GM18907 (cell line): ENCODE data around the gene TNFAIP8.
A peak's percentile ranks its signal among the peaks of the same experiment; 100 is the strongest.

Experiments used
- ATAC-seq: cut with Tn5 transposase; IDR thresholded peaks from one replicate; pipeline ENCODE4 v1.9.1; 2021; ENCODE audit warnings: mild to moderate bottlenecking, moderate library complexity; ENCODE audit not compliant: unreplicated experiment

TNFAIP8 gene

DNA sequence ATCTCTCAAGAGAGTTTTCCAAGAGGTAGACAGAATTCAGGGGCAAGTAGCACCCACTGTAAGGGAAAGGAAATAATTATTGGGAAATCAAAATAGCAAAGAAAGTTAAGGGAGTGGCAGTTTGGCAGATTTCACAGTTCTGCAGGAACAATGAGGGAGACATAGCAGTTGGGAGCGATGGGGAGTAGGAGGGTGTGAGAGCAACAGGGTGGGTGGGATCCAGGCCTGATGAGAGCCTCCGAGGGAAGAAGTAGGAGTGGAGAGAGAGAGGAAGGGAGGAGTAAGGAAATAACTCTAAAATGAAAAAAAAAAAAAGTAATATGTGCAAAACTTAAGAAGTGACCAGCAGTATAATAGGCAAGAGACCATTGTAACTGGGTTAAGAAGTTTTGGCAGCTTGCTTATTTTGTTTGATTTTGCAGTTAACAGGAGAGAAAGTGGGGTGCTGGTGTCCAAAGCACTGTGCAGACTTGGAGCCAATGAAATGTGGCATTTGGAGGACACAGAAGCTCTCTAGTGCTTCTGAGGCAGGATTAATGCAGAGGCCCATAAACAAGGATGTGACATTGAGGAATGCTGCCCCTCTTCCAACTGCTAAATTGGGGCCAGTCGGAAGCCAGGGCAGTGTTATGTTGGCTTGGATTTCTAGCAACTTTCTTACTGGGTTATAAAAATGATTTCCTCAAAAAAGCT lies 10.2 kb downstream of the TNFAIP8 start:
- no peak for ATAC-seq

DNA sequence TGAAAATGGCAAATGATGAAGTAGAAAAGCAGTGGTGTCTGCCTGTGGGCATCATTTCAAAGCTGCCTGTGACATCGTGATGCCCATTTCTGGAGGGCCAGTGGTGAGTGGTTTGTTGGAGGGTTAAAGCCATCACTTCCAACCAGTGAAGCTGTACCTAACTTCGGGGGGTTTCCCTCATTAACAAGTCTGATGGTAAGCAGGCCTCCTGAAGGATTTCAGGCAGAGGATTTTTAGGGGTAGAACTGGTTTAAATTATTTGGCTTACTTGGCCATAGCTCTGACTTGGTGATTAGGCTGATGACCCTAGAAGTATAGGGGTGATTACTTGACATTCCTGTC lies 10.7 kb downstream of the TNFAIP8 start:
- peak; percentile 40 for ATAC-seq

DNA sequence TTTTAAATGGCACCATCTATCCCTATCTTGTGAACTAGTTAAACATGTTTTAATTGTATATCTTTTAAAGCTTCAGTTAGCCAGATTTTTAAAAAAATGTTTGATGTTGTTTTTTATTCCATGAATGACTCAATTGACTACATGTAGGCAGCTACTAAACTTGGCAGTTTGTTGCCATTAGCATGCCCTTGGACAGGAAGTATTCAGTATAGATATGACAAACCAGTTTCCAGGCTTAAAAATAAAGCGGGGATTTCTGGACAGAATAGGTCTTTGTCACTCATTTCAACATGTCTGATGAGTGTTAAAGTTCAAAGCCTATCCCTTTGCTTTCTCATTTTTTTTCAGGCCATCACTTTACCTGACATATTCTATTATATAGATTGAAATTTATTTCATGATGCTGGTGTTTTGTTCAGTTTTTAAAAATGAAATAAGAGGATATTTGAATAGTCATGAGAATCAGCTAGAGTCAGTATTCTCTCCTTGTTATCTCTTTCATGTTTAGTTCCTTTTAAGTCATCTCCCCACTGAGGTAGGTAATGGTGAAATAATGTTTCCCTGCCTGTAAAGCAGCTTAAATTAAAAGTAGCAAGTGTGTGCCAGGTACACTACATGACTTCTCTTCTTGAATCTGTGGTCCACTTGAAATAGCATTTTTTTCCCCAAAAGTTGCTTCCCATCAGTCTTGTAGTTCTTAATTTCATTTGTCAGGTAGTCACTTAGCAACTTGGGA lies 11.9 kb downstream of the TNFAIP8 start:
- peak; percentile 83 for ATAC-seq

DNA sequence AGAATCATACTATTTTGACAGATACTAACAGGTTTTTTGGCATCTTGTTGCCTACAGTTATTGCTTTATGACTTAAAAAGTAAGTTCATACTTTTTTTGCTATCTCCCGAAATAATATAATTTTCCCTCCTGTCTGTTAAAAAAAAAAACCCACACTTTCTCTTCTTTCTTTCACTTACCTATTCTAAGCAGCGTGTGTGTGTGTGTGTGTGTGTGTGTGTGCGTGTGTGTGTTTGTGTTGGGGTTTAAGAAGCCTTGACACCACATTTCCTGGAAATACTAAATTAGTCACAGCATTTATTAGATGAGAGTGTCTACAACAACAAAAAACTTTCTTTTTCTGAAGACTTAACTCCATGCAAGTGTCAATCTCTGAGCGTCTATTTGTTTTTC lies 12.4 kb downstream of the TNFAIP8 start:
- ATAC-seq: no peak

DNA sequence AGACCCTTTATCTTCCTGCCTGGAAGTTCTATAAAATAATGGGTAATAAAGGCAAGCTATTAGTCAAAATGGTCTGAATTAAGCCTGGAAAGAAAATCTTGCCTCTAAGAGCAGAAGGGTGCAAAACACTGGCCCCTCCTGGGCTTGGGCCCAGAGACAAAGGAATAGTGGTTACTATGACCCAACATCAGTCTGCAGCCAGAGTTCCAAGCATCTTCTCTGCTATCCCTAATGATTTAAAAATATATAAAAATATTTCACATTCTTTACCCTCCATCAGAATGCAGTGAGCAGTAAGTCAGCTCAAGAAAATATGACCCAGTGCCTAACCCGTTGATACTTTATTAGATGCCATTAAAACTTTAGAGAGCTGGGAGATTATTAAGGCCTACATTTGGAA lies 14.7 kb downstream of the TNFAIP8 start:
- ATAC-seq: no peak

DNA sequence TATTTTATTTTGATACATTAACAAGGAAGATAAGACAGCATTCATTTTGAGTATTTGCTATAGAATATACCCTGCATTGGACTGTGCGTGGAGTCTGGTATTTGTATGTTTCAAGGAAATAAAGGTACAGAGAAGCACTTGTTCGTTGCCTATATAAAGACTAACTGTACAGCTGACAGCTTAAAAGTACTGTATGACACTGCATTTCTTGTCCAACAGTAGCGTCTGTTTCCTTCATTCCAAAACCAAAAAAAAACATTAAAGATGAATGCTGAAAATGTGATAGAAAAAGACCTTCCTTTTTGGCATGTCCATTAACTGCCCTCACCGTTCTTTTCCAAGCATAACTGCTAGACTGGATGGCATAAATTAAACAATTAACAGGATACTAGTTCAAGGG lies 15.3 kb downstream of the TNFAIP8 start:
- ATAC-seq: no peak

DNA sequence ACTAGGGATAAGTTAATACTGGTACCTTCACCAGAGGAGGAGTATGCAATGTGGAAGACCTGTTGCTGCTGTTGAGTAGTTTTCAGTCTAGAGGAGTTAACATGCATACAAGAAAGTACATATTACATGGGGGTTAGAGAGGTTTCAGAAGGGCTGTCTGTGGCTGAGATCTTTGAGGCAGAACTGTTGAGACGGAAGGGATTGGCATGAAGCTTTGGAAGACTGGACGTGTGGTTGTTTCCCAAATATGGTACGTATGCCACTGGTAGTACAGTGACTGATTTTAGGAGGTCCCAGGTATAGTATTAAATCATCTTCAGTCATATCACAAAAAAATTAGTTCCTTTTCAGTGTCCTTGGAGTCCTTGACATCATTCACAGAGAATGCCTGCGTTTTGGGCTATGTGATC lies 17.6 kb downstream of the TNFAIP8 start:
- ATAC-seq: peak; percentile 81

DNA sequence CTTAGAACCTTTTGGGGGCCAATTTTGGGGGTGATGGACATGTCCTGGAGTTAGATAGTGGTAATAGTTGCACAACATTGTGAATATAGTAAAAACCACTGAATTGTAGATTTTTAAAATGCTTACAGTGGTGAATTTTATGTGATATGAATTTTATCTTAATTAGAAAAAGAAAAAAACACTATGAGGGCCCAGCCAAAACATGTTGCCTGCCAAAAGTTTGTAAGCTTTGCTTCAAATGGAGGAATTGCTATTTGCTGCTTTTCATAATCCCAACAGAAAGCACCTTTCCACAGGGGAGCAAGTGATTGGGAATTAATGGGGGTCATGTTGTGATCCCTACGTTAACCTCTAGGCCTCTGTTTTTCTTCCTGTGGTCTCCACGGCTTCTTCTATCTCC lies 19.1 kb downstream of the TNFAIP8 start:
- ATAC-seq: no peak

DNA sequence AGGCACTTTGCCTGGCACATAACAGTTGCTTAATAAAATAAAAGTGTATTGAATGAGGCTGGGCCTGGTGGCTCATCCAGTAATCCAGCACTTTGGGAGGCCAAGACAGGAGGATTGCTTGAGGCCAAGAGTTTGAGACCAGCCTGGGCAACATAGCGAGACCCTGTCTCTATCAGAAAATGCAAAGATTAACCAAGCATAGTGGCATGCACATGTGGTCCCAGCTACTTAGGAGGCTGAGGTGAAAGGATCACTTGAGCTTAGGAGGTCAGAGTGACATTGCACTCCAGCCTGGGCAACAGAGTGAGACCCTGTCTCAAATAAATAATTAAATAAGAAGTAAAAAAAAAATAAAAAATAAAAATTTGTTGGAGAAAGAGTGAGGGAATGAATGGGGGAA lies 21.2 kb downstream of the TNFAIP8 start:
- no peak for ATAC-seq

DNA sequence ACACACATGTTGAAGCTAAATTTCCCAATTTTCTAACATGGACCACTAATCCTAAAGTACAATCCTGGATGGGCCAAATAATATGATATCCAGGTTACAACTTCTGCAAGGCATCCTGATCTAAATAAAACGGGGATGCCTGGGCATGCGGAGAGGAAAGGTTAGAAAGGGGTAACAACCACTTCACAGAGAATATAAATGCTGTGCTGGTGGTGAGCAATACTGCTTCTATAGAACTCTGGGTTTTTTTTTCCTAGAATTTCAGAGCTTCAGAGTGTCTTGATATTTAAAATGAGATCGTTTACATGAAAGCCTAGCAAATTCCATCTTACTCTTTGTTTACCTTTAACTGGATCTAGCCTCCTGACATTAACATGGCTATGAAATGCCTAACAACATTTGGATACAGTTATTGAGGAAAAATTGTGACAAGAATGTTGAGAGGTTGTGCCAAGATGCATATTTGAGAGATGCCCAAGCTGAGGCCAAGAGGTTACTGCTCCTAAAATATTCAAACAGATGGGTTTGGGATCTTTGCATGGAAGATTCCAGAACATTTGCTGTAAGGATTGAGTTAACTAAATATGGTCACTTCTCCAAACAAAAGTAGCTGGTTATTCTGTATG lies 22.4 kb downstream of the TNFAIP8 start:
- ATAC-seq: no peak

DNA sequence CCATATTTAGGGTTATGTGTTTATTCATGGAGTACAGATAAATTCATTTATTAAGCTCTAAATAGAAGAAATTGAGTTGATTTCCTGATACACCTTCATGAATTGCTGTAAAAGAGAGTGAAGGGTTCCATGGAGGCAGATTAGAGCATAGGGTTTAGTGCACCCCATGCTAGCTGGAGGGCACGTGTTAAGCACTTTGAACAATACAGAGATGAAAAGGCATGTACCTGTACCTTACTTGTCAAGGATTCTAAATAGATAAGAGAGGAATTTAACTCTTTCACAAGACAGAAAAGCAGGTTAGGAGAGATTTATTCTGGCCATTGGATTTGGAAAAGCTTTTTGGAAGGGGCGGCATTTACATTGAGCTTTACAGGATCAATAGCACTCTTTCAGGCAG lies 23.3 kb downstream of the TNFAIP8 start:
- ATAC-seq: no peak

DNA sequence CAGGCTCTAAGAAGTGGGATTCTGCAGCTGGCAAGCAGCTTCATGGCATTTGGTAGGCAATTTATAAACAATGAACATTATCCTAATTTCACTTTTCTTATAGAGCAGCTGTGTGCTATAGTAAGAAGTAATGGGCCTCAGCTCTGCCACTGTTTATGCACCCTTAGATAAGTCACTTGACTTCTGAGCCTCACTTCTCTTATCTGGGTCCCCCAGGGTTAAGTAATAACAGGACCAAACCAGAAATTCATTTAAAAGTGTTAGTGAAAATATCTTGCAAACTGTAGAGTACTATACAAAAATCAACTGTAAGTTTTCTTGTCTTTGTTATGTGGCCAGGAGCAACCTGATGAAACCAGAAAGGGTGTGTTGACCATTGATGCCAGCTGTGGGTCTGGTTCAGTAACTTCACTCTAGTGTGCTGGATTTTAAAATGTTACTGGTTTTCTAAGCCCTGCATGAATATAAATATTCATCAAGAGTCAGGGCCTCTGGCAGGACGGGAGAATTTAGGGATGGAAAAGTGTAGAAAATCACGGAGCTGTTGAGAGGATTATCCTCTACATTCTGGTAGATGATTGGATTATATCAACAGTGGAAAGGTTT lies 24.2 kb downstream of the TNFAIP8 start:
- ATAC-seq: no peak

DNA sequence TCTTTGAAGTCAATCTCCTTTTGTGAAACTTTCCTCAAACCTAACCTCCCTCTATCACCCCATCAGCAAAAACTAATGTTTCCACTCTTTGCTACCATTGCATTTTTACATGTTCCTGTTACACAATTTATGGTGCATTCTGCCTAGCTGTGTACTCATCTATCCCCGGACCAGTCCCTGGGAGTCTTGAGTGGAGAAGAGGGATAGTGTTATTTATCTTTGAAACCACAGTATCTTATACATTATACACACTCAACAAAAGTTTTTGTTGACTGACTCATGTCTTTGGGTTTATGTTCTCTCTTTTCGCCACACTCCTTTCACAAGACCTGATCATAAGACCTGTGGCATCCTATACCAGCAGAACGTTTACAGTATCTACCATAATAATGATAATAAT lies 26.4 kb downstream of the TNFAIP8 start:
- no peak for ATAC-seq

DNA sequence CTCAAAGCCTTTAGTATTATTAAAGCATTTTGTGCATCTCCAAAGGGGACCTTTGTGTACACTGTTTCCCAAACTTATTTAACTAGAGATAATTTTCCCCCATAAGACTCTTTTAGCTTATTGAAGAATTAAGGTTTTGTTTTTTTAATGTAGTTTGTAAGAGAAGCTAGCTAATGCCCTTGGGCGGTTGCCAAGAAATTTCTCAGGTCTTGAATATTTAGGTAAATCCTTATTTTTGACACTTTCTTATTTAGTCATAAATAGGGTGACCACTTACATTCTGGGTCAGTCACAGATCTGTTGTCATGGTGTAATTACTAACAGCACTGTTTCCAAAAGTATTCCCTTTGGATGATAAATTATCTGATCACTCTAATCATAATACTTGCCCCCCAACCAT lies 27.2 kb downstream of the TNFAIP8 start:
- ATAC-seq: no peak

DNA sequence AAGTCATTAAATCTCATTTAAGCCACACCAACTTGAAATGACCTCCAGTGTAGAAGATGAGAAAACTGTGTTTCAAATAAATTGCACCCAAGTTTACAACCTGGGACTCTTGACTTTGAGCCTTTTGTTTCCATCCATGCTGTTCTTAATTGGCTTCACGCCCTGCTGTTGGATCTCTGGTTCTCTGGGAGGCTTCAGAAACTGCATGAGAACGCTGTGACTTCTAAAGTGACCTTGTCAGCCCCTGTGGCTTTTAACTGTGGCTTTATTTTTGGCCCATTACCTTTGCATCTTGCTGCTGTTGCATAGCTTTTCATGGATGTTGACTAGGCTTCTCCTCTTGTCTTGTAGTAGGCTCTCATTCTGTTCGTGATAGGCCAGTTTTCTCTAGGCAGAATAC lies 29.3 kb downstream of the TNFAIP8 start:
- ATAC-seq: peak; percentile 49

DNA sequence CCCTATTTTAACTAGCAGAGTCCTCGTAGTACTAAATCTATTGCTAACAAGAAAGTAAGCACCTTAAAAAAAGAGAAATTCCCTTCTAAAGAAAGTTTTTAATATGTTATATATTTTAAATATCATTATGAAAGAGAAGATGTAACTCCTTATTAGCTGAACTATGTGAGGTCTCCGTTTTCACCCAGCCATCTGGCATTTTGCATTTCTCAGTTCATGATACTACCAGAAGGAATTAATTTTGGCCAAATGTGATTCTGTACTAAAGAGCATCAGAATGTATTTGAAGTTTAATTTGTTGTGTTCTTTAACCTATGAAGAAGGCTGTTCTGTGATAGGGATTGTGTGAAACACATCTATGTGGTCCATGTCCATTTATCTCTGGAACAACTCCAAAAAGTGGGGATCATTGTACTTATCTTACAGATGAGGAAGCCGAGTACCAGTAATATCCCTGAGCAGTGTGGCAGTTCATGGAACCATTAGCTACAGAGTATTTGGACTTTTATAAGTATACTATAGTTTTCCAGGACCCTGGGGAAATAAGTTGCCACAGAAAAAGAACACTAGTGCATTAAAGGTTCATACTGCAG lies 29.8 kb downstream of the TNFAIP8 start:
- peak; percentile 45 for ATAC-seq

DNA sequence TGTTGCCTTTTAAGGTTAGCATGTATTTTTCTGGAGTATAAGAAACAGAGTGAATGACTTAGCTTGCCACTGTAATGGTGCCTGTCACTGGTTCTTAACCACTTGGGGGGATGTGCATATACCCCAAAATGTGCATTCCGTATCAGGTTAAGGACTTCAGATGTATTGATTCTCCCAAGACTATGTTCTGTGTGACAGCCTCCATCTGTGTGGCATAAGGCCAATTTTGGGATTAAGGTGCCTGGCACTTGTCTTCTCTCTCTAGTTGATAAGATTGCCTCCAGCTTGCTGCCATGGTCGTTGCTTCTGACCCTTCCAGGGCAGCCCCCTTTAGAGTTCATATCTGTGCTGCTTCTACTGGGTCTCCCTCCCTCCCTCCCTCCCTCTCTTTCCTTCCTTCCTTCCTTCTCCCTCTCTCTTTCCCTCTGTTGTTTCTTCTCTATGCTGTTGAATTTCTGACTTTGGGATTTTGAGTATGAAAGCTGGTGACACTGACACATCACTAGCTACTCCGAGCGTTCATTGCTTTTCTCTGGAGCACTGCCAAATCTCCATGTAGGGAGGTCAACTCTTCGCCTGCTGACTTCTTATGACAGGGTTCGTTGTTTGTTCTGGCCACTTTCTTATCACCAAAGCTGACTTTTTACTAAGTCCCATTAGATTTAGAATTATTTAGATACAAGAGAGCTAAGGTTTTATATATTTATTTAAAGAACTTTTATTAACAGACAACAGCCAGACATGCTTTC lies 31.0 kb downstream of the TNFAIP8 start:
- ATAC-seq: no peak

DNA sequence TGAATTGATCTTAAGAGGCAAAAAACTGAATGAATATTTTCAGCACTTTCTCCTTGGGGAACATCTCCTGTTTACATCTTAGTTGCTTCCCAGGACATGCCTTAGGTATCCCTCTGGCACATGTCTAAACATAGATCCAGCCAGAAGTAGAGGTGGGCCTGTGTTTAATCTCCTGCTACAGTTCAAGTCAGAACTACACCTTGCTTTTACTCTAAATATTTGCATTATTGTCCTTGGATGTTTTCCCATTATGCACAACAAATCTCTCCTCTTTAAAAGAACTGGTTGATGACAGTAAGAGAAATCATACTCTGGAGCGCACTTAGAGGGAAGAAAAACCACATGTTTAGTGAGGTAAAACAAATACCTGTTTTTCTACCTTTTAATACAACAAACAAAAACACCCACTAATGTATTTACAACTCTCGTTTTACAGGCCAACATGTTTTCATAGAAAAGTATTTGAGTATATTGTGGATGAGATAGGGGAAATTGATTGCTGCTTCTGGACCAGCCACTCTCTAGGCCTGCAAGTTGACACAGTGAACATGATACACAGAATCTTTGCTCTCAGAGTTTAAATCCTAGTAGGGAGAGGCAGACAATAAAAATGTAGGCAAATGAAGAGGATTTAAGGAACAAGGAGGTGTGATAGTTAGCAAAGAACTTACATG lies 32.3 kb downstream of the TNFAIP8 start:
- no peak for ATAC-seq

DNA sequence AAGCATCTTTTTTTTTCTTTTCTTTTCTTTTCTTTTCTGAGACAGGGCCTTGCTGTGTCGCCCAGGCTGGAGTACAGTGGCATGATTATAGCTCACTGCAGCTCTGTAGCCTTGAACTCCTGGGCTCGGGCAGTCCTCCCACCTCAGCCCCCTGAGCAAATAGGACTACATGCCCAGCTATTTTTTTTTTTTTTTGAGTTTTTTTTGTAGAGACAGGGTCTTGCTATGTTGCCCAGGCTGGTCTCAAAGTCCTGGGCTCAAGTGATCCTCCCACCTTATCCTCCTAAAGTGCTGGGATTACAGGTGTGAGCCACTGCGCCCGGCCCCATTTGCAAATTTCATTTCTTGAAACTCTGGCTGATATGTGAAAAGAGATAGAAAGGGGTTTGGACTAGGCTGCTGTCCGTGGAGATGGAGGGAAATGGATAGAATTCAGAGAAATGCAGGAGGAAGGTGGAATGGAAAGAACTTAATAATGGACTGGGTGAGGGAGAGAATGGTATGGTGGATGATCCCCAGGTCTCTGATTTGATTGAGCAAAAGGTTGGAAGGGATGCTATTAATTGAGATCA lies 32.9 kb downstream of the TNFAIP8 start:
- ATAC-seq: no peak
